Measurements from ENCODE around the gene TACR1. TPM values are rescaled to one million over a fixed set of nuclear protein-coding genes. Genes with fewer than 3 reads are reported as not detected.

The TACR1 gene
- total RNA-seq, 6 donors from 2014 or later = 0.46 to 4.2 (median 1.5) TPM; not detected in 1

DNA sequence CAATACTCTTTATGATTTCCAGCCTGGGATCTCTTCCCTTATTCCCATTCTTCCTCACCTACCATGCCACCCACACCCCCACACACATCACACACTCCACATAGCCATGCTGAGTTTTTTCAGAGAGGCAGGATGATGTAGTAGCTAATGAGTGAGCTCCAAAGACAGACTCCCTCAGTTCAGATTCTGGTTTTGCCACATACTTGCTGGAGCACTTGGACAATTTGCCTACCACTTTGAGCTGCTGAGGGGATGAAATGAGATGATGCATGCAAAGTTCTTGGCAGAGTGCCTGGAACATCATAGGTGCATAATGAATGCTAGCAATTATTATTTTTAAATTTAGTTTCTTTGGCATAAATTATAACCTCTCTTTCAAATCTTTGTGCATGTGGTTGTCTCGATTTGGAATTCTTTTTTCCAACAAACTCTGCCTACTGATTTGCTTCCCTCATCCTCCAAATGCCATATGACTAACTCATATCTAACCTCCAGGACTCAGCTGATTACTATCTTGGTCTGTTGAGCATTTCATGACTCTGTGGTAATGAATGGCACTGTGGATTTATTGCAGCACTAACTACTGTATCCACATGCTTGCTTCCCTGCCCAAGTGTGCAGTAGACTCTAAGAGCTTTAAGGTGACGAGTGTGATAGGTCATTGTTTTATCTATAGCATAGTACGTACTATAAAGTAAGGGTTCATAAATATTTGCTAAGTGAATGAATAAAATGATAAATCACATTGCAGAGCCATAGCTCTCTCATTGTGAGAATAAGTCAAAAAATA, 99.1 kb downstream of the TACR1 start:
- Histone ChIP-seq H3K4me1 (no peaks in the 10 kb centered on the region), H3K36me3 (no peaks in the 10 kb centered on the region), H3K27me3 (no peaks in the 10 kb centered on the region), H3K27ac (no peak overlapping the region), H3K9me3 (no peaks in the 10 kb centered on the region), H3K4me3 (no peak overlapping the region)
- DNase-seq (no peak), ATAC-seq (ENCODE audit: low FRiP score in 2 of 2) (no peak)
- TF ChIP-seq POLR2A (IDR thresholded peaks at IDR 0.05) = no peak
- no peak for TF ChIP-seq POLR2AphosphoS5 (IDR thresholded peaks at IDR 0.05)
- no peak for TF ChIP-seq EP300 (IDR thresholded peaks at IDR 0.05)
- TF ChIP-seq, protein P1, sequence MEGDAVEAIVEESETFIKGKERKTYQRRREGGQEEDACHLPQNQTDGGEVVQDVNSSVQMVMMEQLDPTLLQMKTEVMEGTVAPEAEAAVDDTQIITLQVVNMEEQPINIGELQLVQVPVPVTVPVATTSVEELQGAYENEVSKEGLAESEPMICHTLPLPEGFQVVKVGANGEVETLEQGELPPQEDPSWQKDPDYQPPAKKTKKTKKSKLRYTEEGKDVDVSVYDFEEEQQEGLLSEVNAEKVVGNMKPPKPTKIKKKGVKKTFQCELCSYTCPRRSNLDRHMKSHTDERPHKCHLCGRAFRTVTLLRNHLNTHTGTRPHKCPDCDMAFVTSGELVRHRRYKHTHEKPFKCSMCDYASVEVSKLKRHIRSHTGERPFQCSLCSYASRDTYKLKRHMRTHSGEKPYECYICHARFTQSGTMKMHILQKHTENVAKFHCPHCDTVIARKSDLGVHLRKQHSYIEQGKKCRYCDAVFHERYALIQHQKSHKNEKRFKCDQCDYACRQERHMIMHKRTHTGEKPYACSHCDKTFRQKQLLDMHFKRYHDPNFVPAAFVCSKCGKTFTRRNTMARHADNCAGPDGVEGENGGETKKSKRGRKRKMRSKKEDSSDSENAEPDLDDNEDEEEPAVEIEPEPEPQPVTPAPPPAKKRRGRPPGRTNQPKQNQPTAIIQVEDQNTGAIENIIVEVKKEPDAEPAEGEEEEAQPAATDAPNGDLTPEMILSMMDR (IDR thresholded peaks at IDR 0.05) = no peak
- 71 to 80% methylated on average over 3 of the region's 3 CpGs for WGBS, 2 donors

DNA sequence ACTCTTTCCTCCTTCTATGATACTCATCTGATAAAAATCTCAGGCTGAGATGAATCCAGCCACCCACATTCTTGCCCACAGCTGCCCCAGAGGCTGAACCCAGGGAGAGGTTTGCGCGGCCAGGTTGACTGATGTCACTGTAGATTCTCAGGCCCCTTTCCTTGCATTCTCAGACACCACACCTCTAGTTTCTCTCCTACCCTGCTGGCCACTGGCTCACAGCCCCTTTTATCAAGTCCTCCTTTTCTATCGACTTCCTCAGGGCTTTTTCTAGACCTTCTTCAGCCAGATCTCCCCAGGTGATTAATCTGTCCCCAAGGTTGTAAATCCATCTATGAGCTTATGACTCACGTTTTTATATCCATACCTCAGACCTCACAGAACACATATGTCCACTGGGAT, 99.8 kb downstream of the TACR1 start:
- no peaks in the 10 kb centered on the region for H3K9me3 ChIP-seq
- DNase-seq (no peak), ATAC-seq (ENCODE audit: low FRiP score in 2 of 2) (no peak)
- no peak for TF ChIP-seq POLR2A (IDR thresholded peaks at IDR 0.05)
- TF ChIP-seq EP300 (IDR thresholded peaks at IDR 0.05) = no peak
- no peak for TF ChIP-seq POLR2AphosphoS5 (IDR thresholded peaks at IDR 0.05)
- TF ChIP-seq, protein P1 (IDR thresholded peaks at IDR 0.05) = no peak
- WGBS, 2 donors = 77 to 84% methylated on average over 4 of the region's 4 CpGs
- no peaks in the 10 kb centered on the region for H3K36me3 ChIP-seq
- H3K4me3 ChIP-seq = no peak overlapping the region
- no peaks in the 10 kb centered on the region for H3K4me1 ChIP-seq
- H3K27me3 ChIP-seq = no peaks in the 10 kb centered on the region
- H3K27ac ChIP-seq = no peak overlapping the region

- 29 to 42% methylated on average over 2 of the region's 2 CpGs for WGBS, 2 donors
- Histone ChIP-seq H3K27ac (no peak overlapping the region), H3K4me3 (no peak overlapping the region), H3K4me1 (no peaks in the 10 kb centered on the region), H3K27me3 (no peaks in the 10 kb centered on the region), H3K9me3 (no peaks in the 10 kb centered on the region), H3K36me3 (no peaks in the 10 kb centered on the region)
- DNase-seq = no peak
- peak in 1 of 2 donors; percentile 35 for ATAC-seq (ENCODE audit: low FRiP score in 2 of 2)
- TF ChIP-seq, protein P1 (IDR thresholded peaks at IDR 0.05) = peak in 1 of 6 experiments; percentile 6
- TF ChIP-seq POLR2AphosphoS5 (IDR thresholded peaks at IDR 0.05) (no peak), EP300 (IDR thresholded peaks at IDR 0.05) (no peak), POLR2A (IDR thresholded peaks at IDR 0.05) (no peak)
These were observed 100.5 kb downstream of the TACR1 start for GRCh38 chr2:75098856-75099255.

DNA sequence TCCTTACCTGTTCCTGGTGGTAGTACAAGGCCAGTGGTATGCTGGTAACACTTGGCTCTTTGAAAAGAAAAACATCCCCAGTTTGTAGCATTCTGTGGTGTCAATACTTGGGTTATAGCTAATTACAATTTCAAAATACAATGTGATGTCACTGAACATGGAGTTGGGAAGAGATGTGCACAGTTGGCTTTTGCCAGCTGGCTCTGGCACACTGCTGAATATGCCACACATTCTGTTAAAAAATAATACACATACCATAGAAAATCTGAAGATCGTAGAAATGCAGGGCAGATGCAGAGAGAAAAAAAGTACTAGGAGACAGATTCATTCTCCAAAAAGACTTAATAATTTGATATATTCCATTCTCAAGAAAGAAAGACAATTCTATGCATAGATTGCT, 101.5 kb downstream of the TACR1 start:
- Histone ChIP-seq H3K27ac (no peak overlapping the region), H3K4me1 (no peaks in the 10 kb centered on the region), H3K4me3 (no peak overlapping the region), H3K36me3 (no peaks in the 10 kb centered on the region), H3K9me3 (no peaks in the 10 kb centered on the region), H3K27me3 (no peaks in the 10 kb centered on the region)
- DNase-seq (no peak), ATAC-seq (ENCODE audit: low FRiP score in 2 of 2) (no peak)
- WGBS, 2 donors = 81 to 95% methylated on average over 1 of the region's 1 CpG
- TF ChIP-seq, protein P1 (IDR thresholded peaks at IDR 0.05) = no peak

GRCh38 chr2:75094405-75094804, 104.9 kb downstream of the TACR1 start:
- Histone ChIP-seq H3K4me3 (no peak overlapping the region), H3K27ac (no peak overlapping the region), H3K9me3 (no peaks in the 10 kb centered on the region), H3K27me3 (no peaks in the 10 kb centered on the region), H3K4me1 (no peaks in the 10 kb centered on the region), H3K36me3 (no peaks in the 10 kb centered on the region)
- WGBS, 2 donors = 96 to 100% methylated on average over 1 of the region's 1 CpG
- ATAC-seq (ENCODE audit: low FRiP score in 2 of 2) (no peak), DNase-seq (no peak)
- TF ChIP-seq POLR2A (IDR thresholded peaks at IDR 0.05) (no peak), EP300 (IDR thresholded peaks at IDR 0.05) (no peak), POLR2AphosphoS5 (IDR thresholded peaks at IDR 0.05) (no peak)
- TF ChIP-seq, protein P1 (IDR thresholded peaks at IDR 0.05) = no peak
